Bronchial epithelial cell (primary cell): ENCODE measurements around the gene SHB. TPM values are rescaled to one million over a fixed set of nuclear protein-coding genes. Genes with fewer than 3 reads are reported as not detected.

ENCODE experiments used
- DNase-seq: peaks from one replicate; pipeline ENCODE4 v3.0.0-alpha.2; 2010; ENCODE audit warnings: low read depth
- FAIRE-seq: peaks from 2 replicates; lab custom pipeline; 2011; peaks lifted over from hg19 to GRCh38; lab: Jason Lieb, UNC
- H3K27me3 ChIP-seq: 2 replicates; pipeline ENCODE4 v1.5.1; 2011; ENCODE audit warnings: low read length; ENCODE audit not compliant: control insufficient read depth, insufficient read depth
- H3K36me3 ChIP-seq: 2 replicates; pipeline ENCODE4 v1.5.1; 2011; ENCODE audit warnings: low read length; ENCODE audit not compliant: control insufficient read depth, insufficient read depth
- H3K4me3 ChIP-seq: 2 replicates; pipeline ENCODE4 v1.5.1; 2011; ENCODE audit warnings: mild to moderate bottlenecking, low read depth, low read length, control low read depth
- total RNA-seq: library from RNA; depleted of rRNA; stranded (reverse); fragments of >200 nt; gene quantifications from 2 replicates; pipeline ENCODE4 v1.2.1, GENCODE V29; 2014
- TF ChIP-seq, protein P1 (sequence below): IDR thresholded peaks from 2 replicates; pipeline ENCODE4 v1.5.1; 2011; ENCODE audit warnings: mild to moderate bottlenecking, moderate library complexity, low read length, control low read depth, inconsistent platforms; ENCODE audit not compliant: insufficient read depth, severe bottlenecking

Gene SHB
- total RNA-seq, 1 donor from 2014 or later: 14.5 TPM

- Histone ChIP-seq H3K4me3 (no peak overlapping the region), H3K27me3 (no peaks in the 10 kb centered on the region), H3K36me3 (peaks cover 3% of the 10 kb centered on the region)
- TF ChIP-seq, protein P1, sequence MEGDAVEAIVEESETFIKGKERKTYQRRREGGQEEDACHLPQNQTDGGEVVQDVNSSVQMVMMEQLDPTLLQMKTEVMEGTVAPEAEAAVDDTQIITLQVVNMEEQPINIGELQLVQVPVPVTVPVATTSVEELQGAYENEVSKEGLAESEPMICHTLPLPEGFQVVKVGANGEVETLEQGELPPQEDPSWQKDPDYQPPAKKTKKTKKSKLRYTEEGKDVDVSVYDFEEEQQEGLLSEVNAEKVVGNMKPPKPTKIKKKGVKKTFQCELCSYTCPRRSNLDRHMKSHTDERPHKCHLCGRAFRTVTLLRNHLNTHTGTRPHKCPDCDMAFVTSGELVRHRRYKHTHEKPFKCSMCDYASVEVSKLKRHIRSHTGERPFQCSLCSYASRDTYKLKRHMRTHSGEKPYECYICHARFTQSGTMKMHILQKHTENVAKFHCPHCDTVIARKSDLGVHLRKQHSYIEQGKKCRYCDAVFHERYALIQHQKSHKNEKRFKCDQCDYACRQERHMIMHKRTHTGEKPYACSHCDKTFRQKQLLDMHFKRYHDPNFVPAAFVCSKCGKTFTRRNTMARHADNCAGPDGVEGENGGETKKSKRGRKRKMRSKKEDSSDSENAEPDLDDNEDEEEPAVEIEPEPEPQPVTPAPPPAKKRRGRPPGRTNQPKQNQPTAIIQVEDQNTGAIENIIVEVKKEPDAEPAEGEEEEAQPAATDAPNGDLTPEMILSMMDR: no peak
- FAIRE-seq (no peak), DNase-seq (no peak)
Measured at GRCh38 chr9:37925006-37925405, 144.0 kb downstream of the SHB start.

DNA sequence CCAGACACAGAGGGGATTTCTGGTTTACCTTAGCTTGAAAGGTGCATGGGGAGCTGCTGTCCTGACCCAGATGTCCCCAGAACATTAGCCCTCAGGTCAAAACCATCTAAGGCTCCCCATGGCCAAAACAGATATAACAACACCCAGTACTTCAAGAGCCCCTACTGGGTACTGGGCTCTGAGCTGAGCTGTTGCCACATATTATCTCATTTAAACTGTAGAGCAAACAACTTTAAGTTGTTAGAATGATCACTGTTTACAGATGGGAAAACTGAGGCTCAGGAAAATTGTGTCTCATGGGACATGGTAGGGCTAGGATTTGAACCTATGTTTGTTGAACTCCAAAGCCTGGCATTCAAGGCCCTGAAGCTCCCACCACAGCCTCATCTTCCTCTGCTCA is 144.5 kb downstream of the SHB start:
- TF ChIP-seq, protein P1: no peak
- Histone ChIP-seq H3K36me3 (peaks cover 5% of the 10 kb centered on the region), H3K4me3 (no peak overlapping the region), H3K27me3 (no peaks in the 10 kb centered on the region)
- DNase-seq (no peak), FAIRE-seq (no peak)

DNA sequence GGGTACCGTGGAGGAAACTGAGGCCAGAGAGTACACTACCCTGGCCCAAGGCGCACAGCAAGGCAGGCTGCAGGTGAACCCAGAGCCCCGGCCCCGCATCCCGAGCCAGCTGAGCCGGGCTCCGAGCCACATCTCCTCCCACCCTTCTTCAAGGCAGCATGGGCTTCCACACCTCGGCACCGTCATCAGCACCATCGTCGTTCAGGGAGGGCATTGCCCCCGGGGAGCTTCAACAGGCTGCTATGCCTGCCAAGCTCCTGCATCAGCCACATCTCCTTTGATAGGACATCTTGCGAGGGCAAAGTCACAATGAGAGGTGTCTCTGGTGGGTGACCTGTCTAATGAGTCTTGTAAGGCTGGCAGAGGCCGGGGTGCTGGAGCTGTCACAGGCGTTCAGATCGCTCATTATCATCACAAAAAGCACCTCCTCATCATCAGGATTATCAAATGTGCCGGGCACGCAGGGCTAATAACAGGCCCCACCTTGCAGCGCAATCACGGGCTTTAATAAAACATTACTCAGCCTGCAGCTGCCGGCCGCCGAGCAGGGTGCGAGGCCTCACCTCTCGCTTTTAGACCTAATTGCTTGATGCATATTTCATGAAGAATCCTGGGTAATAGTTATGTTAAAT is 145.1 kb downstream of the SHB start:
- DNase-seq: no peak
- no peak for FAIRE-seq
- no peaks in the 10 kb centered on the region for H3K27me3 ChIP-seq
- peaks cover 6% of the 10 kb centered on the region for H3K36me3 ChIP-seq
- TF ChIP-seq, protein P1: no peak
- no peak overlapping the region for H3K4me3 ChIP-seq

GRCh38 chr9:37923118-37923795 is 145.8 kb downstream of the SHB start:
- TF ChIP-seq, protein P1: no peak
- peaks cover 9% of the 10 kb centered on the region for H3K36me3 ChIP-seq
- no peaks in the 10 kb centered on the region for H3K27me3 ChIP-seq
- DNase-seq: no peak
- H3K4me3 ChIP-seq: no peak overlapping the region
- no peak for FAIRE-seq

GRCh38 chr9:37922363-37923117 is 146.5 kb downstream of the SHB start:
- TF ChIP-seq, protein P1: no peak
- Histone ChIP-seq H3K4me3 (no peak overlapping the region), H3K27me3 (no peaks in the 10 kb centered on the region), H3K36me3 (peaks cover 13% of the 10 kb centered on the region)
- FAIRE-seq (no peak), DNase-seq (peak; percentile 64)
